ENCODE results near the gene DLX5.

The DLX5 gene

GRCh38 chr7:97004247-97005182 is 20.1 kb downstream of the DLX5 start:
- no peak for DNase-seq

GRCh38 chr7:97003262-97004246 is 21.1 kb downstream of the DLX5 start:
- DNase-seq: no peak

GRCh38 chr7:97002555-97003261 is 21.9 kb downstream of the DLX5 start:
- DNase-seq: no peak

- DNase-seq: no peak
Measured at GRCh38 chr7:97001656-97002554, 22.7 kb downstream of the DLX5 start.

- DNase-seq: no peak
Measured at GRCh38 chr7:97001221-97001620, 23.4 kb downstream of the DLX5 start.

- no peak for DNase-seq
Measured at GRCh38 chr7:96998744-96999143, 25.9 kb downstream of the DLX5 start.

GRCh38 chr7:96998333-96998732 is 26.3 kb downstream of the DLX5 start:
- no peak for DNase-seq

- DNase-seq: no peak
Measured at GRCh38 chr7:96997512-96998032, 27.1 kb downstream of the DLX5 start.

GRCh38 chr7:96996958-96997511 is 27.6 kb downstream of the DLX5 start:
- no peak for DNase-seq

GRCh38 chr7:96996111-96996957 is 28.3 kb downstream of the DLX5 start:
- no peak for DNase-seq

- DNase-seq: no peak
Measured at GRCh38 chr7:96995406-96996110, 29.1 kb downstream of the DLX5 start.

GRCh38 chr7:96993980-96994379 is 30.7 kb downstream of the DLX5 start:
- no peak for DNase-seq

- DNase-seq: no peak
Measured at GRCh38 chr7:96993094-96993865, 31.4 kb downstream of the DLX5 start.

- no peak for DNase-seq
Measured at GRCh38 chr7:96992192-96993005, 32.2 kb downstream of the DLX5 start.

- no peak for DNase-seq
Measured at GRCh38 chr7:96991546-96992191, 33.0 kb downstream of the DLX5 start.

GRCh38 chr7:96989859-96990317 is 34.7 kb downstream of the DLX5 start:
- DNase-seq: no peak

- no peak for DNase-seq
Measured at GRCh38 chr7:96989241-96989858, 35.3 kb downstream of the DLX5 start.
